Activated naive CD4-positive, alpha-beta T cell treated with Interleukin-2 at 50 U/mL for 16 hours (primary cell): Measurements from ENCODE around the gene PEMT.
"Not testable (repeated sequence)": the region's sequence is repeated elsewhere in the genome, so short reads cannot be mapped to it uniquely, and the experiment has no call there.

Experiments
- DNase-seq: peaks from one replicate; pipeline ENCODE4 v3.0.0-alpha.2; 2020

The PEMT gene

GRCh38 chr17:17591355-17592298, at the start of gene PEMT:
Gene PEMT, minus strand, starts transcription at chr17:17591708. Its CDS starts 82 bp downstream, at chr17:17591626.
- peak; percentile 93 for DNase-seq

- not testable (repeated sequence) for DNase-seq
Measured at GRCh38 chr17:17639661-17640270, 48.3 kb upstream of the PEMT start.

GRCh38 chr17:17638467-17638866, 47.0 kb upstream of the PEMT start:
- no peak for DNase-seq

GRCh38 chr17:17636272-17636885, 44.9 kb upstream of the PEMT start:
- DNase-seq, result no peak

GRCh38 chr17:17635537-17636271, 44.2 kb upstream of the PEMT start:
- DNase-seq, result not testable (repeated sequence)

GRCh38 chr17:17635126-17635525, 43.6 kb upstream of the PEMT start:
- no peak for DNase-seq

GRCh38 chr17:17633310-17633709, 41.8 kb upstream of the PEMT start:
- DNase-seq, result no peak

GRCh38 chr17:17632690-17633089, 41.2 kb upstream of the PEMT start:
- DNase-seq, result not testable (repeated sequence)

- peak; percentile 55 for DNase-seq
Measured at GRCh38 chr17:17628388-17629008, 37.0 kb upstream of the PEMT start.

- no peak for DNase-seq
Measured at GRCh38 chr17:17626840-17627239, 35.3 kb upstream of the PEMT start.

- no peak for DNase-seq
Measured at GRCh38 chr17:17626151-17626805, 34.8 kb upstream of the PEMT start.

- no peak for DNase-seq
Measured at GRCh38 chr17:17624741-17625140, 33.2 kb upstream of the PEMT start.

GRCh38 chr17:17623904-17624303, 32.4 kb upstream of the PEMT start:
- no peak for DNase-seq

GRCh38 chr17:17621254-17621653, 29.7 kb upstream of the PEMT start:
- no peak for DNase-seq

GRCh38 chr17:17613708-17614114, 22.2 kb upstream of the PEMT start:
- DNase-seq, result peak; percentile 51

GRCh38 chr17:17612085-17613022, 20.8 kb upstream of the PEMT start:
- no peak for DNase-seq

GRCh38 chr17:17609121-17609520, 17.6 kb upstream of the PEMT start:
- no peak for DNase-seq

GRCh38 chr17:17606416-17607000, 15.0 kb upstream of the PEMT start:
- DNase-seq, result no peak

- DNase-seq, result no peak
Measured at GRCh38 chr17:17605729-17606088, 14.2 kb upstream of the PEMT start.

- no peak for DNase-seq
Measured at GRCh38 chr17:17605083-17605728, 13.7 kb upstream of the PEMT start.
